OCI-LY1 (cell line): Measurements from ENCODE around the gene TNFSF18.

Experiments used
- EZH2 ChIP-seq: fragments of 200-600 bp; sonication (generic), shearing (Covaris generic); IDR thresholded peaks from 2 replicates; pipeline ENCODE4 v1.8.0; 2017; ENCODE audit warnings: borderline replicate concordance, mixed run types, mild to moderate bottlenecking, antibody characterized with exemption, low read length, moderate library complexity, mixed read lengths
- TF ChIP-seq, protein P1 (sequence below): fragments of 200-600 bp; sonication (generic), shearing (Covaris generic); IDR thresholded peaks from 2 replicates; pipeline ENCODE4 v1.5.1; 2017; ENCODE audit warnings: mild to moderate bottlenecking, antibody characterized with exemption, low read length, moderate library complexity, mixed read lengths

DNA sequence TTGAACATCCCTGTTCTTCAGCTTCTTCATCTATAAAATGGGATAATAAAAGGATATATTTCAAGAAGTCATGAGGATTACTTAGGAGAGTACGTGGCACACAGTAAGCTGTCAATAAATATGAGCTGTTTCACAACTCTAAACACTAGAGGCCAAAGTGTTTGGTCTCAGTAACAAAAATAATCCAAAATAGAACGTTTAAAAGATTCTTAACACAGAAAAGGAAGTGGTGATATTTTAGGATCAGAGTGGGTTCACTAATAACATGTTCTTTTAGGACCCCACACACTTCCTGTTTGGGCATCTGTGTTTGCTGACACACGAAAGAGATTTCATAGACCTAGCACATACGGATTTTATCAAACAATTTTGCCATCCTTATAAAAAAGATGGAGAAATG, 32.9 kb downstream of the TNFSF18 start:
- TF ChIP-seq, protein P1, sequence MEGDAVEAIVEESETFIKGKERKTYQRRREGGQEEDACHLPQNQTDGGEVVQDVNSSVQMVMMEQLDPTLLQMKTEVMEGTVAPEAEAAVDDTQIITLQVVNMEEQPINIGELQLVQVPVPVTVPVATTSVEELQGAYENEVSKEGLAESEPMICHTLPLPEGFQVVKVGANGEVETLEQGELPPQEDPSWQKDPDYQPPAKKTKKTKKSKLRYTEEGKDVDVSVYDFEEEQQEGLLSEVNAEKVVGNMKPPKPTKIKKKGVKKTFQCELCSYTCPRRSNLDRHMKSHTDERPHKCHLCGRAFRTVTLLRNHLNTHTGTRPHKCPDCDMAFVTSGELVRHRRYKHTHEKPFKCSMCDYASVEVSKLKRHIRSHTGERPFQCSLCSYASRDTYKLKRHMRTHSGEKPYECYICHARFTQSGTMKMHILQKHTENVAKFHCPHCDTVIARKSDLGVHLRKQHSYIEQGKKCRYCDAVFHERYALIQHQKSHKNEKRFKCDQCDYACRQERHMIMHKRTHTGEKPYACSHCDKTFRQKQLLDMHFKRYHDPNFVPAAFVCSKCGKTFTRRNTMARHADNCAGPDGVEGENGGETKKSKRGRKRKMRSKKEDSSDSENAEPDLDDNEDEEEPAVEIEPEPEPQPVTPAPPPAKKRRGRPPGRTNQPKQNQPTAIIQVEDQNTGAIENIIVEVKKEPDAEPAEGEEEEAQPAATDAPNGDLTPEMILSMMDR = no peak
- TF ChIP-seq EZH2 = no peak
